Hepatocyte (in vitro differentiated cells): Measurements from ENCODE around the gene CD164L2. TPM values are rescaled to one million over a fixed set of nuclear protein-coding genes. Genes with fewer than 3 reads are reported as not detected.

Source experiments
- DNase-seq: peaks from one replicate; pipeline ENCODE4 v3.0.0-alpha.2; 2016; ENCODE audit warnings: low spot score
- H2AFZ ChIP-seq: fragments of 200-600 bp; sonication (generic); 2 replicates; pipeline ENCODE4 v1.6.0; 2016; ENCODE audit warnings: antibody characterized with exemption, mild to moderate bottlenecking
- H3K27ac ChIP-seq: fragments of 200-600 bp; sonication (generic); 2 replicates; pipeline ENCODE4 v1.5.1; 2016; ENCODE audit warnings: mild to moderate bottlenecking
- H3K27me3 ChIP-seq: fragments of 200-600 bp; sonication (generic); 2 replicates; pipeline ENCODE4 v1.6.1; 2016
- H3K36me3 ChIP-seq: fragments of 200-600 bp; sonication (generic); replicated peaks from 2 replicates; pipeline ENCODE4 v1.5.1; 2016; ENCODE audit warnings: low read depth; ENCODE audit not compliant: insufficient read depth
- H3K4me1 ChIP-seq: fragments of 200-600 bp; sonication (generic); 2 replicates; pipeline ENCODE4 v1.5.1; 2016; ENCODE audit warnings: mild to moderate bottlenecking, moderate library complexity; ENCODE audit not compliant: insufficient read depth
- H3K4me2 ChIP-seq: fragments of 200-600 bp; sonication (generic); 2 replicates; pipeline ENCODE4 v1.6.0; 2016
- H3K4me3 ChIP-seq: fragments of 200-600 bp; sonication (generic); 2 replicates; pipeline ENCODE4 v1.5.1; 2016; ENCODE audit warnings: mild to moderate bottlenecking
- H3K79me2 ChIP-seq: fragments of 200-600 bp; sonication (generic); 2 replicates; pipeline ENCODE4 v1.6.0; 2017; ENCODE audit warnings: mild to moderate bottlenecking
- H3K9me2 ChIP-seq: fragments of 200-600 bp; sonication (generic); replicated peaks from 2 replicates; pipeline ENCODE4 v1.6.0; 2017; ENCODE audit warnings: mild to moderate bottlenecking; ENCODE audit not compliant: insufficient read depth
- H3K9me3 ChIP-seq: fragments of 200-600 bp; sonication (generic); 2 replicates; pipeline ENCODE4 v1.5.1; 2016; ENCODE audit warnings: low read depth, mild to moderate bottlenecking
- H4K20me1 ChIP-seq: fragments of 200-600 bp; sonication (generic); 2 replicates; pipeline ENCODE4 v1.6.0; 2016; ENCODE audit warnings: mild to moderate bottlenecking; ENCODE audit not compliant: insufficient read depth, poor library complexity, severe bottlenecking
- EZH2 ChIP-seq: fragments of 200-600 bp; sonication (generic); IDR thresholded peaks from 2 replicates; pipeline ENCODE4 v1.6.1; 2016; ENCODE audit warnings: antibody characterized with exemption, mild to moderate bottlenecking, borderline replicate concordance
- EZH2phosphoT487 ChIP-seq: fragments of 200-600 bp; sonication (generic); IDR thresholded peaks from one replicate; pipeline ENCODE4 v1.6.1; 2018; ENCODE audit warnings: antibody characterized with exemption, mild to moderate bottlenecking, low read depth, moderate library complexity; ENCODE audit not compliant: unreplicated experiment, severe bottlenecking
- WGBS: methylation state at CpG from one replicate; pipeline ENCODE4 v1.1.6; 2016; ENCODE audit warnings: low lambda C conversion rate; ENCODE audit errors: missing lambda C conversion rate; 5-methylcytosine and 5-hydroxymethylcytosine counted together
- polyA plus RNA-seq: library from polyadenylated mRNA; unstranded; fragments of >200 nt; fragmentation: Nextera tagmentation; extraction: Ambion mirVana; gene quantifications from 2 replicates; pipeline ENCODE4 v1.2.1, GENCODE V29; 2016
- total RNA-seq: library from RNA; depleted of rRNA; stranded (reverse); fragments of >200 nt; gene quantifications from 2 replicates; pipeline ENCODE4 v1.2.3, GENCODE V29; 2014
- TF ChIP-seq, protein P1 (sequence below): fragments of 200-600 bp; sonication (generic); IDR thresholded peaks from 2 replicates; pipeline ENCODE4 v1.5.1; 2016; ENCODE audit warnings: antibody characterized with exemption, mild to moderate bottlenecking; ENCODE audit not compliant: poor library complexity

Gene CD164L2
- total and polyA plus RNA-seq, 2 experiments from 2014 or later: 0.19 TPM; not detected in 1

DNA sequence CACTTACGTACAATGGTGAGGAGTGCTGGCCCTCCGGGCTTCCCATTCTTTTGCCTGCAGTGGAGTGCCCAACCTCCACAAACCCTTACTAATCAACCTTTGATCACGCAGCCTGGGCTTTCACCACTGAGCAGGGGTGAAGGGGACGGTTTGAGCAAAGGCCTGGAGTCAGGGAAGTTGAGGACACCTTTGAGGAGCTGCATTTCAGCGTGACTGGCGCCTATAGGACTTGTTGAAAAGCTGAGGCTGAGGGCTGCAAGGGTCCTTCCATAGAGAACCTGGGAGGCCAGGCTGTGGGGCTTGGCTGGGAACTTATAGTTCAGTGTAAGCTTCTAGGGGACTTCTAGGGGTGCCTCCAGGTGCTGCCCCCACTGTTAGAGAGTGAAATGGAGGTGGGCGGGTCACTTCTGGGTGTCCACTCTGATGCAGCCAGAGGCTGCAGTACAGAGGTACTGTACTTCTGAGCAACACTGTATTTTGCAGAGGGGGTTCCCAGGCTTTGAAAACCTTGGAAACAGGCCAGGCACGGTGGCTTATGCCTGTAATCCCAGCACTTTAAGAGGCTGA, 31.5 kb downstream of the CD164L2 start:
- WGBS: 23% methylated on average over 8 of the region's 8 CpGs
- Histone ChIP-seq H3K27me3 (no peaks in the 10 kb centered on the region), H2AFZ (peak overlapping the region; percentile 71), H3K4me2 (peak overlapping the region; percentile 97), H3K79me2 (no peaks in the 10 kb centered on the region), H4K20me1 (no peaks in the 10 kb centered on the region), H3K36me3 (no peaks in the 10 kb centered on the region), H3K9me3 (no peaks in the 10 kb centered on the region), H3K9me2 (no peaks in the 10 kb centered on the region), H3K4me1 (peaks cover 29% of the 10 kb centered on the region), H3K27ac (no peak overlapping the region), H3K4me3 (no peak overlapping the region)
- DNase-seq: no peak
- TF ChIP-seq, protein P1, sequence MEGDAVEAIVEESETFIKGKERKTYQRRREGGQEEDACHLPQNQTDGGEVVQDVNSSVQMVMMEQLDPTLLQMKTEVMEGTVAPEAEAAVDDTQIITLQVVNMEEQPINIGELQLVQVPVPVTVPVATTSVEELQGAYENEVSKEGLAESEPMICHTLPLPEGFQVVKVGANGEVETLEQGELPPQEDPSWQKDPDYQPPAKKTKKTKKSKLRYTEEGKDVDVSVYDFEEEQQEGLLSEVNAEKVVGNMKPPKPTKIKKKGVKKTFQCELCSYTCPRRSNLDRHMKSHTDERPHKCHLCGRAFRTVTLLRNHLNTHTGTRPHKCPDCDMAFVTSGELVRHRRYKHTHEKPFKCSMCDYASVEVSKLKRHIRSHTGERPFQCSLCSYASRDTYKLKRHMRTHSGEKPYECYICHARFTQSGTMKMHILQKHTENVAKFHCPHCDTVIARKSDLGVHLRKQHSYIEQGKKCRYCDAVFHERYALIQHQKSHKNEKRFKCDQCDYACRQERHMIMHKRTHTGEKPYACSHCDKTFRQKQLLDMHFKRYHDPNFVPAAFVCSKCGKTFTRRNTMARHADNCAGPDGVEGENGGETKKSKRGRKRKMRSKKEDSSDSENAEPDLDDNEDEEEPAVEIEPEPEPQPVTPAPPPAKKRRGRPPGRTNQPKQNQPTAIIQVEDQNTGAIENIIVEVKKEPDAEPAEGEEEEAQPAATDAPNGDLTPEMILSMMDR: no peak
- no peak for TF ChIP-seq EZH2
- no peak for TF ChIP-seq EZH2phosphoT487

DNA sequence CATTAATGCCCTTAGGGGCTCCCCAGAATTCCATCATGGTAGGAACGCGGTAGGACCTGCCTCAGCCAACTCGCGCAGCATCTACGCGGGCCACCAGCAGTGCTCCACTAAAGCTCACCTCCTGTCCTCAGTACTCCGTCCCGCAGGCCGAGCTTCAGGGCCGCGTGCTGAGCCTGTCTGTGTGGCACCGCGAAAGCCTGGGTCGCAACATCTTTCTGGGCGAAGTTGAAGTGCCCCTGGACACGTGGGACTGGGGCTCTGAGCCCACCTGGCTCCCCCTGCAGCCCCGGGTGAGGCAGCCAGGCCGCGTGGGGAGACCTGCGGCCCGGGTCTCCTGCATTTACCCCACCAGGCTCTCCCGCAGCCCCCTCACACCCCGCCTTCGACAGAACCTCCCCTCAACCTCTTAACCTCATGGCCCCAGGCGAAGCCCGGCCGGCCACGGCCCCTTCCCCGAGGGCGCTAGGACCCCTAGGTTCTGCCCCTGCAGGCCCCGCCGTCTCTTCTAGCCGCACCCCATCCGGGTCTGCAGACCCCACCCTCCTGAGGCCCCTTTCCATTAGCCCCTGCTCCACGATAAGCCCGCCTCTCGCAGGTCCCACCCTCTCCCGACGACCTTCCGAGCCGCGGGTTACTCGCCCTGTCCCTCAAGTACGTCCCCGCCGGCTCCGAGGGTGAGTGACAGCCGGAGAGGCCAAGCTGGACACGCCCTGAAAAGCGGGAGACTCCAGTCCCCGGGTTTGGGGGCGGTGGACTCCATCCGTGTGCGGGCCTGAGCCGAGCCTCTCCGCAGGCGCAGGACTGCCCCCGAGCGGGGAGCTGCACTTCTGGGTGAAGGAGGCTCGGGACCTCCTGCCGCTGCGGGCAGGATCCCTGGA, 32.2 kb downstream of the CD164L2 start:
- Histone ChIP-seq H2AFZ (peak overlapping the region; percentile 81), H3K9me2 (no peaks in the 10 kb centered on the region), H3K4me3 (no peak overlapping the region), H3K79me2 (no peaks in the 10 kb centered on the region), H3K36me3 (no peaks in the 10 kb centered on the region), H3K27ac (no peak overlapping the region), H3K4me2 (peak overlapping the region; percentile 97), H3K4me1 (peaks cover 29% of the 10 kb centered on the region), H4K20me1 (no peaks in the 10 kb centered on the region), H3K9me3 (no peaks in the 10 kb centered on the region), H3K27me3 (no peaks in the 10 kb centered on the region)
- TF ChIP-seq, protein P1: peak; percentile 22
- TF ChIP-seq EZH2 (no peak), EZH2phosphoT487 (no peak)
- peak; percentile 79 for DNase-seq
- 17% methylated on average over 52 of the region's 62 CpGs for WGBS

DNA sequence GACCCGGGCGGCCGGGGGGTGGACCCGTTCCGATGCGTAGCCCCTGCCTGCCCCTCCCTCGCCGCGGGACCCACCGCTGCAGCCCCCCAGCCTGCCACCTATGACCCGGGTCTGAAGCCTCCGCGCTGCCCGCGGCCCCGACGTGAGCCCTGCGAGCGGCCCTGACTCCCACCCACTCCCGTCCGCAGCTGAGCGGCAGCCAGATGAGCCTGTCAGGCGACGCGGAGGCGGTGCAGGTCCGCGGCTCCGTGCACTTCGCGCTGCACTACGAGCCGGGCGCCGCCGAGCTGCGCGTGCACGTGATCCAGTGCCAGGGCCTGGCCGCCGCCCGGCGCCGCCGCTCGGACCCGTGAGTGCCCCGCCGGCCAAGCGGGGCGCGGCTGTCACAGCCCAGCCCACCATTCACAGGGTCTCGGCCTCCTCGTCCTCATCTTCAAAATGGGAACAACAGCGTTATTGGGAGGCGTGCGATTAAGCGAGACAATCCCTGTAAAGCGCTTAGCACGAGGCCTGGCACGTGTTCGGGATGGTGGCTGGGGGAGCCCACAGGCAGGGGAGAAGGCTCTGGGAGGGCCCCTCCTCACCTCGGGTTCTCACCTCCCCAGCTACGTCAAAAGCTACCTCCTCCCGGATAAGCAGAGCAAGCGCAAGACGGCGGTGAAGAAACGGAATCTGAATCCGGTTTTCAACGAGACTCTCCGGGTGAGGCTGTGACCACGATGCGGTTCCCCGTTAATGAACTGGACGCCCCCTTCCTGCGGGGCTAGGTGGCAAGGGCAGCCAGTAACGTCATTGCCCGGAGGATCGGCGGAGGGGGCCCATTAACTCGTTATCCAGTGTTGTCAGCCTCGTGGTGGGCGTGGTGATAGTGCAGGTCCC, 33.1 kb downstream of the CD164L2 start:
- 14% methylated on average over 63 of the region's 84 CpGs for WGBS
- peak overlapping the region; percentile 67 for H3K4me3 ChIP-seq

More for the DNA sequence above, 33.1 kb downstream of the CD164L2 start:
- Histone ChIP-seq H3K79me2 (no peaks in the 10 kb centered on the region), H3K27me3 (no peaks in the 10 kb centered on the region), H3K27ac (no peak overlapping the region), H3K36me3 (no peaks in the 10 kb centered on the region), H4K20me1 (no peaks in the 10 kb centered on the region), H3K4me1 (peaks cover 29% of the 10 kb centered on the region), H2AFZ (peak overlapping the region; percentile 81), H3K9me3 (no peaks in the 10 kb centered on the region), H3K4me2 (peak overlapping the region; percentile 97), H3K9me2 (no peaks in the 10 kb centered on the region)
- DNase-seq: peak; percentile 89
- TF ChIP-seq, protein P1: peak; percentile 5
- no peak for TF ChIP-seq EZH2phosphoT487
